SK-N-SH (cell line): ENCODE measurements around the gene DYRK1A. TPM values are rescaled to one million over a fixed set of nuclear protein-coding genes. Genes with fewer than 3 reads are reported as not detected.

Experiments
- CTCF ChIA-PET: fragments of 300-600, 350-600 bp; formaldehyde crosslinking; extraction: SDS; loops from one replicate; lab custom pipeline; 2021; lab: Yijun Ruan, JAX
- POLR2A ChIA-PET: fragments of 350-600 bp; sonication (Branson Sonifier 250); formaldehyde crosslinking; extraction: SDS; loops from one replicate; lab custom pipeline; 2020; ENCODE audit warnings: antibody characterized with exemption, inconsistent platforms; lab: Yijun Ruan, JAX
- DNase-seq: peaks from one replicate; pipeline ENCODE4 v3.0.0; 2012
- H2AFZ ChIP-seq: fragments of 200-600 bp; sonication (generic); 2 replicates; pipeline ENCODE4 v1.8.1; 2016; ENCODE audit warnings: antibody characterized with exemption, mild to moderate bottlenecking, low read depth
- H3F3A ChIP-seq: fragments of 200-600 bp; sonication (generic); replicated peaks from 2 replicates; pipeline ENCODE3; 2016; ENCODE audit warnings: antibody characterized with exemption, mild to moderate bottlenecking; ENCODE audit not compliant: insufficient read depth
- H3K27ac ChIP-seq, 2 experiments: fragments of 200-500 bp in 1 of 2; fragments of 200-600 bp in 1 of 2; sonication (Bioruptor generic) in 1 of 2; sonication (generic), shearing (Covaris generic) in 1 of 2; 2 replicates each; pipeline versions ENCODE4 v1.5.1 to v1.6.1; 2014 to 2016; ENCODE audit warnings: low read depth in 2 of 2, inconsistent platforms in 1 of 2, low read length in 1 of 2, mild to moderate bottlenecking in 1 of 2, mixed read lengths in 1 of 2
- H3K27me3 ChIP-seq: fragments of 200-600 bp; sonication (generic), shearing (Covaris generic); 2 replicates; pipeline ENCODE4 v1.6.1; 2016; ENCODE audit warnings: mixed run types; ENCODE audit not compliant: insufficient read depth
- H3K36me3 ChIP-seq, 2 experiments: fragments of 200-500 bp in 1 of 2; fragments of 200-600 bp in 1 of 2; sonication (Bioruptor generic) in 1 of 2; sonication (generic) in 1 of 2; replicated peaks in 1 of 2; 2 replicates each; pipeline versions ENCODE3 to v1.5.1; 2014 to 2016; ENCODE audit warnings: low read length in 1 of 2, mild to moderate bottlenecking in 1 of 2; ENCODE audit not compliant: insufficient read depth in 2 of 2, control insufficient read depth in 1 of 2
- H3K4me1 ChIP-seq, 2 experiments: fragments of 200-500 bp in 1 of 2; fragments of 200-600 bp in 1 of 2; sonication (Bioruptor generic) in 1 of 2; sonication (generic), shearing (Covaris generic) in 1 of 2; 2 replicates each; pipeline versions ENCODE4 v1.5.1 to v1.6.1; 2014 to 2016; ENCODE audit warnings: low read depth in 1 of 2, low read length in 1 of 2, mixed run types in 1 of 2; ENCODE audit not compliant: insufficient read depth in 2 of 2, control insufficient read depth in 1 of 2
- H3K4me2 ChIP-seq: fragments of 200-600 bp; sonication (generic), shearing (Covaris generic); 2 replicates; pipeline ENCODE4 v1.6.1; 2017; ENCODE audit warnings: mixed run types
- H3K4me3 ChIP-seq, 2 experiments: fragments of 200-500 bp in 1 of 2; fragments of 200-600 bp in 1 of 2; sonication (Bioruptor generic) in 1 of 2; sonication (generic), shearing (Covaris generic) in 1 of 2; 2 replicates each; pipeline versions ENCODE4 v1.5.1 to v1.8.1; 2014 to 2016; ENCODE audit warnings: low read depth in 2 of 2, inconsistent platforms in 1 of 2, low read length in 1 of 2, mild to moderate bottlenecking in 1 of 2, mixed read lengths in 1 of 2, moderate library complexity in 1 of 2
- H3K79me2 ChIP-seq: fragments of 200-600 bp; sonication (generic); 2 replicates; pipeline ENCODE4 v1.8.1; 2017; ENCODE audit warnings: mild to moderate bottlenecking; ENCODE audit not compliant: insufficient read depth
- H3K9ac ChIP-seq: fragments of 200-600 bp; sonication (generic); 2 replicates; pipeline ENCODE4 v1.6.1; 2017; ENCODE audit warnings: mixed run types
- H3K9me2 ChIP-seq: fragments of 200-600 bp; sonication (generic); 2 replicates; pipeline ENCODE4 v1.6.1; 2017; ENCODE audit warnings: mixed run types
- H3K9me3 ChIP-seq: fragments of 200-600 bp; sonication (generic); 2 replicates; pipeline ENCODE4 v1.6.1; 2017; ENCODE audit warnings: mixed run types, mild to moderate bottlenecking, moderate library complexity
- H4K20me1 ChIP-seq: fragments of 200-600 bp; sonication (generic); 2 replicates; pipeline ENCODE4 v1.6.1; 2017; ENCODE audit warnings: mild to moderate bottlenecking, mixed run types; ENCODE audit not compliant: insufficient read depth
- ELF1 ChIP-seq: IDR thresholded peaks from 2 replicates; pipeline ENCODE4 v1.4.0; 2012
- EZH2phosphoT487 ChIP-seq: fragments of 200-600 bp; sonication (generic); IDR thresholded peaks from 2 replicates; pipeline ENCODE4 v1.6.1; 2017; ENCODE audit warnings: low read depth, mixed run types, mild to moderate bottlenecking, antibody characterized with exemption, moderate library complexity, borderline replicate concordance
- FOSL2 ChIP-seq: IDR thresholded peaks from 2 replicates; pipeline ENCODE4 v1.4.0; 2012; ENCODE audit warnings: low read depth, mild to moderate bottlenecking, moderate library complexity, borderline replicate concordance
- FOXJ3 ChIP-seq: sonication (generic); formaldehyde crosslinking; IDR thresholded peaks from 2 replicates; pipeline ENCODE4 v1.5.1; 2020; ENCODE audit warnings: mild to moderate bottlenecking, missing genetic modification reagents
- FOXM1 ChIP-seq: IDR thresholded peaks from 2 replicates; pipeline ENCODE4 v1.4.0; 2012; ENCODE audit warnings: low read depth, mild to moderate bottlenecking
- GABPA ChIP-seq: IDR thresholded peaks from 2 replicates; pipeline ENCODE4 v1.4.0; 2012; ENCODE audit warnings: low read depth, mild to moderate bottlenecking
- MXI1 ChIP-seq: IDR thresholded peaks from 2 replicates; pipeline ENCODE4 v1.6.1; 2012; ENCODE audit warnings: mild to moderate bottlenecking, low read depth, low read length, improper control_type of control experiment
- NFIC ChIP-seq: IDR thresholded peaks from 2 replicates; pipeline ENCODE4 v1.4.0; 2012; ENCODE audit warnings: borderline replicate concordance
- POLR2AphosphoS5 ChIP-seq: IDR thresholded peaks from 2 replicates; pipeline ENCODE4 v1.6.1; 2012; ENCODE audit warnings: low read depth, low read length
- RCOR1 ChIP-seq: fragments of 150-350 bp; IDR thresholded peaks from 2 replicates; pipeline ENCODE4 v1.6.1; 2017; ENCODE audit warnings: antibody characterized with exemption, low read length
- RFX5 ChIP-seq: IDR thresholded peaks from 2 replicates; pipeline ENCODE4 v1.6.1; 2012; ENCODE audit warnings: mild to moderate bottlenecking, improper control_type of control experiment, low read length
- SIN3A ChIP-seq: IDR thresholded peaks from 2 replicates; pipeline ENCODE4 v1.6.1; 2012; ENCODE audit warnings: low read depth, mild to moderate bottlenecking, low read length, moderate library complexity, borderline replicate concordance
- TAF1 ChIP-seq: IDR thresholded peaks from 2 replicates; pipeline ENCODE4 v1.6.1; 2012; ENCODE audit warnings: low read depth, mild to moderate bottlenecking, low read length, moderate library complexity, borderline replicate concordance
- TCF12 ChIP-seq: IDR thresholded peaks from 2 replicates; pipeline ENCODE4 v1.4.0; 2012
- USF1 ChIP-seq: IDR thresholded peaks from 2 replicates; pipeline ENCODE4 v1.4.0; 2012; ENCODE audit warnings: low read depth, borderline replicate concordance
- YY1 ChIP-seq: IDR thresholded peaks from 2 replicates; pipeline ENCODE4 v1.4.0; 2012; ENCODE audit warnings: low read depth, mild to moderate bottlenecking
- WGBS: methylation state at CpG from one replicate; pipeline ENCODE4 v1.1.6; 2017; ENCODE audit warnings: low lambda C conversion rate; 5-methylcytosine and 5-hydroxymethylcytosine counted together
- polyA plus RNA-seq, 3 experiments: library from polyadenylated mRNA; depleted of rRNA; stranded (reverse); fragments of >200 nt; gene quantifications; 2 replicates each; pipeline ENCODE4 v1.2.3, GENCODE V29; 2012
- TF ChIP-seq, protein P1 (sequence below): fragments of 150-350 bp; IDR thresholded peaks from 2 replicates; pipeline ENCODE4 v1.6.1; 2016; ENCODE audit warnings: mild to moderate bottlenecking, low read depth, low read length
- TF ChIP-seq, protein P2 (sequence below): IDR thresholded peaks from 2 replicates; pipeline ENCODE4; 2012
- TF ChIP-seq, protein P3 (sequence below): IDR thresholded peaks from 2 replicates; pipeline ENCODE4 v1.4.0; 2012; ENCODE audit warnings: low read depth

DYRK1A gene
- polyA plus RNA-seq, 1 of the 3 experiments (the other 2 are of a cell fraction): 19.3 TPM

DNA sequence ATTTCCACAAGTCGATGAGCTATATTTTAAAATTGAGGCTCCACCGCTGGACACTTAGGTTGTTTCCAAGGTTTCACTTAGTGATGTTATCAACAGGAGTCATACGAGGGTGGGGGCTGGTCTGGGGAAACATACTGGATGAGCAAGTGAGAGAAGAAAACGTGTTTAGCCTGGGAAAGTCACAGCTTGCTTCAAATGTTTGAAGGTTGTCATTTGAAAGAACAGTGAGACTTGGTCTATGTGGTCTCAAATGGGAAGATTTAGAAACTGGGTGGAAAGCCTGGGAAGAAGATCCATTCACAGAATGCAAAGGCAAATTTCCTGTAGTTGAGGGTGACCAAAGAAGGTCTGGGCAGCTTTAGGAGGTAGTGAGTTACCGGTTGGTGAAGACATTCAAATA lies 9.9 kb upstream of the DYRK1A start:
- POLR2A ChIA-PET: no interaction called here
- H3K9ac ChIP-seq: no peak overlapping the region
- H3K9me2 ChIP-seq: no peaks in the 10 kb centered on the region
- H4K20me1 ChIP-seq: no peaks in the 10 kb centered on the region
- 70% methylated on average over 5 of the region's 5 CpGs for WGBS
- no peak overlapping the region for H3K27ac ChIP-seq
- no peaks in the 10 kb centered on the region for H3F3A ChIP-seq
- no peak for DNase-seq
- no peak for TF ChIP-seq YY1
- no peak for TF ChIP-seq FOSL2
- TF ChIP-seq POLR2AphosphoS5: no peak
- TF ChIP-seq USF1: no peak
- no peak for TF ChIP-seq TCF12
- no peak for TF ChIP-seq FOXJ3 (CRISPR knock-in tag)
- TF ChIP-seq, protein P1, sequence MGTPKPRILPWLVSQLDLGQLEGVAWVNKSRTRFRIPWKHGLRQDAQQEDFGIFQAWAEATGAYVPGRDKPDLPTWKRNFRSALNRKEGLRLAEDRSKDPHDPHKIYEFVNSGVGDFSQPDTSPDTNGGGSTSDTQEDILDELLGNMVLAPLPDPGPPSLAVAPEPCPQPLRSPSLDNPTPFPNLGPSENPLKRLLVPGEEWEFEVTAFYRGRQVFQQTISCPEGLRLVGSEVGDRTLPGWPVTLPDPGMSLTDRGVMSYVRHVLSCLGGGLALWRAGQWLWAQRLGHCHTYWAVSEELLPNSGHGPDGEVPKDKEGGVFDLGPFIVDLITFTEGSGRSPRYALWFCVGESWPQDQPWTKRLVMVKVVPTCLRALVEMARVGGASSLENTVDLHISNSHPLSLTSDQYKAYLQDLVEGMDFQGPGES: no peak
- TF ChIP-seq RCOR1: no peak
- no peak for TF ChIP-seq ELF1
- TF ChIP-seq TAF1: no peak
- no peak for TF ChIP-seq EZH2phosphoT487
- no peaks in the 10 kb centered on the region for H3K27me3 ChIP-seq
- CTCF ChIA-PET: no interaction called here
- H3K79me2 ChIP-seq: no peaks in the 10 kb centered on the region
- H3K4me1 ChIP-seq: no peaks in the 10 kb centered on the region
- H3K36me3 ChIP-seq: no peaks in the 10 kb centered on the region
- no peak overlapping the region for H2AFZ ChIP-seq
- H3K4me2 ChIP-seq: no peak overlapping the region
- H3K9me3 ChIP-seq: no peaks in the 10 kb centered on the region
- no peak overlapping the region for H3K4me3 ChIP-seq

- CTCF ChIA-PET: no interaction called here
- WGBS: 94% methylated on average over 3 of the region's 4 CpGs
These were observed 8.9 kb upstream of the DYRK1A start for GRCh38 chr21:37357691-37358090.

More at GRCh38 chr21:37357691-37358090, 8.9 kb upstream of the DYRK1A start:
- Histone ChIP-seq H4K20me1 (no peaks in the 10 kb centered on the region), H3K4me1 (no peaks in the 10 kb centered on the region), H3K4me3 (no peak overlapping the region), H3K36me3 (no peaks in the 10 kb centered on the region), H3K9me2 (no peaks in the 10 kb centered on the region), H2AFZ (no peak overlapping the region), H3F3A (peaks cover 3% of the 10 kb centered on the region), H3K79me2 (no peaks in the 10 kb centered on the region), H3K4me2 (no peak overlapping the region), H3K9ac (no peak overlapping the region), H3K9me3 (no peaks in the 10 kb centered on the region), H3K27me3 (no peaks in the 10 kb centered on the region), H3K27ac (no peak overlapping the region)
- no peak for DNase-seq
- POLR2A ChIA-PET: no interaction called here
- no peak for TF ChIP-seq YY1
- no peak for TF ChIP-seq USF1
- TF ChIP-seq FOSL2: no peak
- TF ChIP-seq FOXM1: no peak
- no peak for TF ChIP-seq SIN3A
- TF ChIP-seq MXI1: no peak
- TF ChIP-seq, protein P2, sequence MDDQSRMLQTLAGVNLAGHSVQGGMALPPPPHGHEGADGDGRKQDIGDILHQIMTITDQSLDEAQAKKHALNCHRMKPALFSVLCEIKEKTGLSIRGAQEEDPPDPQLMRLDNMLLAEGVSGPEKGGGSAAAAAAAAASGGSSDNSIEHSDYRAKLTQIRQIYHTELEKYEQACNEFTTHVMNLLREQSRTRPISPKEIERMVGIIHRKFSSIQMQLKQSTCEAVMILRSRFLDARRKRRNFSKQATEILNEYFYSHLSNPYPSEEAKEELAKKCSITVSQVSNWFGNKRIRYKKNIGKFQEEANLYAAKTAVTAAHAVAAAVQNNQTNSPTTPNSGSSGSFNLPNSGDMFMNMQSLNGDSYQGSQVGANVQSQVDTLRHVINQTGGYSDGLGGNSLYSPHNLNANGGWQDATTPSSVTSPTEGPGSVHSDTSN: no peak
- no peak for TF ChIP-seq RFX5
- TF ChIP-seq NFIC: no peak
- no peak for TF ChIP-seq TCF12
- TF ChIP-seq, protein P1: no peak
- no peak for TF ChIP-seq GABPA
- TF ChIP-seq FOXJ3 (CRISPR knock-in tag): no peak
- TF ChIP-seq, protein P3, sequence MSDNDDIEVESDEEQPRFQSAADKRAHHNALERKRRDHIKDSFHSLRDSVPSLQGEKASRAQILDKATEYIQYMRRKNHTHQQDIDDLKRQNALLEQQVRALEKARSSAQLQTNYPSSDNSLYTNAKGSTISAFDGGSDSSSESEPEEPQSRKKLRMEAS: no peak
